Smooth muscle cell (in vitro differentiated cells): Measurements from ENCODE around the gene DUSP8. TPM values are rescaled to one million over a fixed set of nuclear protein-coding genes. Genes with fewer than 3 reads are reported as not detected.

Experiments
- DNase-seq: peaks from one replicate; lab custom pipeline; 2025; ENCODE audit not compliant: unreplicated experiment; lab: John Stamatoyannopoulos, UW
- H2AFZ ChIP-seq: fragments of 200-600 bp; sonication (generic); 2 replicates; pipeline ENCODE4 v1.6.0; 2016; ENCODE audit warnings: antibody characterized with exemption, low read depth, mild to moderate bottlenecking
- H3F3A ChIP-seq: fragments of 200-600 bp; sonication (generic); 2 replicates; pipeline ENCODE4 v1.6.0; 2017; ENCODE audit warnings: antibody characterized with exemption, low read depth
- H3K27ac ChIP-seq: fragments of 200-600 bp; sonication (generic); 2 replicates; pipeline ENCODE4 v1.5.1; 2016; ENCODE audit warnings: low read depth, mild to moderate bottlenecking
- H3K27me3 ChIP-seq: fragments of 200-600 bp; sonication (generic); 2 replicates; pipeline ENCODE4 v1.6.1; 2016; ENCODE audit warnings: low read depth, mild to moderate bottlenecking
- H3K36me3 ChIP-seq: fragments of 200-600 bp; sonication (generic); 2 replicates; pipeline ENCODE4 v1.5.1; 2016; ENCODE audit warnings: low read depth
- H3K4me1 ChIP-seq: fragments of 200-600 bp; sonication (generic); 2 replicates; pipeline ENCODE4 v1.5.1; 2016; ENCODE audit warnings: low read depth
- H3K4me2 ChIP-seq: fragments of 200-600 bp; sonication (generic); 2 replicates; pipeline ENCODE4 v1.6.0; 2016; ENCODE audit warnings: mild to moderate bottlenecking
- H3K4me3 ChIP-seq: fragments of 200-600 bp; sonication (generic); 2 replicates; pipeline ENCODE4 v1.5.1; 2016; ENCODE audit warnings: mild to moderate bottlenecking
- H3K79me2 ChIP-seq: fragments of 200-600 bp; sonication (generic); 2 replicates; pipeline ENCODE4 v1.6.0; 2016; ENCODE audit warnings: low read depth, mild to moderate bottlenecking
- H3K9ac ChIP-seq: fragments of 200-600 bp; sonication (generic); 2 replicates; pipeline ENCODE4 v1.6.0; 2016; ENCODE audit warnings: low read depth
- H3K9me3 ChIP-seq: fragments of 200-600 bp; sonication (generic); replicated peaks from 2 replicates; pipeline ENCODE4 v1.5.1; 2016; ENCODE audit warnings: low read depth
- H4K20me1 ChIP-seq: fragments of 200-600 bp; sonication (generic); 2 replicates; pipeline ENCODE4 v1.6.0; 2016; ENCODE audit warnings: low read depth
- CTCF ChIP-seq: fragments of 200-600 bp; sonication (generic); IDR thresholded peaks from 2 replicates; pipeline ENCODE4 v1.5.1; 2017; ENCODE audit warnings: borderline replicate concordance, mild to moderate bottlenecking, antibody characterized with exemption; ENCODE audit not compliant: insufficient read depth, poor library complexity, severe bottlenecking
- WGBS: methylation state at CpG from one replicate; pipeline ENCODE4 v1.1.7; 2016; ENCODE audit warnings: low lambda C conversion rate; 5-methylcytosine and 5-hydroxymethylcytosine counted together
- polyA plus RNA-seq: library from polyadenylated mRNA; unstranded; fragments of >200 nt; fragmentation: Nextera tagmentation; extraction: Ambion mirVana; gene quantifications from 2 replicates; pipeline ENCODE4 v1.2.1, GENCODE V29; 2016
- total RNA-seq: library from RNA; depleted of rRNA; stranded (reverse); fragments of >200 nt; gene quantifications from 2 replicates; pipeline ENCODE4 v1.2.3, GENCODE V29; 2014

The DUSP8 gene
- total and polyA plus RNA-seq, 2 experiments from 2014 or later: 5.0 to 6.3 TPM

GRCh38 chr11:1532606-1533341, 39.3 kb downstream of the DUSP8 start:
- H3F3A ChIP-seq: no peaks in the 10 kb centered on the region
- peaks cover 60% of the 10 kb centered on the region for H3K79me2 ChIP-seq
- H3K4me2 ChIP-seq: no peak overlapping the region
- no peak overlapping the region for H3K9ac ChIP-seq
- no peak overlapping the region for H2AFZ ChIP-seq
- no peak overlapping the region for H3K4me3 ChIP-seq
- DNase-seq: no peak
- peaks cover 94% of the 10 kb centered on the region for H4K20me1 ChIP-seq
- no peaks in the 10 kb centered on the region for H3K9me3 ChIP-seq
- 74% methylated on average over 20 of the region's 20 CpGs for WGBS
- TF ChIP-seq CTCF: no peak
- H3K4me1 ChIP-seq: no peaks in the 10 kb centered on the region
- peak overlapping the region; percentile 7 for H3K27ac ChIP-seq
- H3K27me3 ChIP-seq: peaks cover 1% of the 10 kb centered on the region
- H3K36me3 ChIP-seq: no peaks in the 10 kb centered on the region

- Histone ChIP-seq H3K9me3 (no peaks in the 10 kb centered on the region), H3K36me3 (no peaks in the 10 kb centered on the region), H3K4me2 (no peak overlapping the region), H3K79me2 (peaks cover 58% of the 10 kb centered on the region), H3F3A (no peaks in the 10 kb centered on the region), H3K27ac (peak overlapping the region; percentile 1), H3K9ac (no peak overlapping the region), H4K20me1 (peaks cover 97% of the 10 kb centered on the region), H3K27me3 (no peaks in the 10 kb centered on the region), H2AFZ (no peak overlapping the region), H3K4me3 (no peak overlapping the region), H3K4me1 (no peaks in the 10 kb centered on the region)
- 90% methylated on average over 17 of the region's 17 CpGs for WGBS
- DNase-seq: no peak
- TF ChIP-seq CTCF: no peak
Observed at GRCh38 chr11:1532014-1532586, 40.0 kb downstream of the DUSP8 start.

GRCh38 chr11:1531449-1532013, 40.5 kb downstream of the DUSP8 start:
- Histone ChIP-seq H2AFZ (no peak overlapping the region), H3K4me1 (no peaks in the 10 kb centered on the region), H3K4me3 (no peak overlapping the region), H3K79me2 (peaks cover 52% of the 10 kb centered on the region), H3F3A (no peaks in the 10 kb centered on the region), H4K20me1 (peaks cover 97% of the 10 kb centered on the region), H3K27me3 (no peaks in the 10 kb centered on the region), H3K36me3 (no peaks in the 10 kb centered on the region), H3K4me2 (no peak overlapping the region), H3K27ac (peak overlapping the region; percentile 1), H3K9ac (no peak overlapping the region), H3K9me3 (no peaks in the 10 kb centered on the region)
- TF ChIP-seq CTCF: no peak
- DNase-seq: no peak
- 91% methylated on average over 12 of the region's 12 CpGs for WGBS
